Suppressor macrophage treated with lipopolysaccharide for 4 hours (primary cell): ENCODE data around the gene MSI2.

Experiments
- DNase-seq: peaks from one replicate; pipeline ENCODE4 v3.0.0-alpha.2; 2020

MSI2 gene

GRCh38 chr17:57549468-57549867 lies 293.1 kb downstream of the MSI2 start:
- no peak for DNase-seq

- DNase-seq: no peak
These were observed 293.7 kb downstream of the MSI2 start for GRCh38 chr17:57550016-57550415.

GRCh38 chr17:57550668-57551315 lies 294.5 kb downstream of the MSI2 start:
- DNase-seq: no peak

- DNase-seq: no peak
These were observed 295.2 kb downstream of the MSI2 start for GRCh38 chr17:57551321-57552079.

GRCh38 chr17:57552114-57552624 lies 295.8 kb downstream of the MSI2 start:
- no peak for DNase-seq

GRCh38 chr17:57553526-57553925 lies 297.2 kb downstream of the MSI2 start:
- DNase-seq: no peak

- DNase-seq: no peak
These were observed 297.9 kb downstream of the MSI2 start for GRCh38 chr17:57553991-57554825.

GRCh38 chr17:57554826-57555635 lies 298.7 kb downstream of the MSI2 start:
- DNase-seq: no peak

GRCh38 chr17:57555636-57556175 lies 299.4 kb downstream of the MSI2 start:
- no peak for DNase-seq

GRCh38 chr17:57556320-57556719 lies 300.0 kb downstream of the MSI2 start:
- peak; percentile 21 for DNase-seq

- no peak for DNase-seq
These were observed 300.7 kb downstream of the MSI2 start for GRCh38 chr17:57556977-57557376.

- no peak for DNase-seq
These were observed 301.1 kb downstream of the MSI2 start for GRCh38 chr17:57557416-57557815.

- DNase-seq: no peak
These were observed 301.7 kb downstream of the MSI2 start for GRCh38 chr17:57557834-57558681.

GRCh38 chr17:57559226-57559625 lies 302.9 kb downstream of the MSI2 start:
- no peak for DNase-seq

GRCh38 chr17:57559634-57560318 lies 303.5 kb downstream of the MSI2 start:
- DNase-seq: no peak

GRCh38 chr17:57560319-57560705 lies 304.0 kb downstream of the MSI2 start:
- no peak for DNase-seq

- DNase-seq: no peak
These were observed 304.9 kb downstream of the MSI2 start for GRCh38 chr17:57561072-57561861.

- DNase-seq: no peak
These were observed 305.9 kb downstream of the MSI2 start for GRCh38 chr17:57562184-57562698.

- DNase-seq: no peak
These were observed 307.6 kb downstream of the MSI2 start for GRCh38 chr17:57563958-57564357.

GRCh38 chr17:57565176-57565575 lies 308.9 kb downstream of the MSI2 start:
- DNase-seq: no peak
